GM12878 (cell line): Measurements from ENCODE around the gene TYSND1. TPM values are rescaled to one million over a fixed set of nuclear protein-coding genes. Genes with fewer than 3 reads are reported as not detected.

Source experiments
- ATAC-seq: fragments of 200-7000 bp; cut with Tn5 transposase; 3 replicates; pipeline ENCODE4 v1.9.1; 2020; ENCODE audit warnings: mild to moderate bottlenecking, moderate library complexity
- Bru-seq: library from RNA; stranded (reverse); fragments of 400-500 nt; gene quantifications from one replicate; lab custom pipeline; 2021; lab: Mats Ljungman, UMichigan
- BruChase-seq, 2 experiments: library from RNA; stranded (reverse); fragments of 400-500 nt; gene quantifications; one replicate each; lab custom pipeline; 2021; lab: Mats Ljungman, UMichigan
- BruUV-seq: library from RNA; stranded (reverse); fragments of 400-500 nt; replicated peaks from 2 replicates; lab custom pipeline; 2021; lab: Mats Ljungman, UMichigan
- CTCF ChIA-PET: fragments of 300-600 bp; sonication (Branson Sonifier 250); formaldehyde crosslinking; extraction: SDS; loops from one replicate; lab custom pipeline; 2021; ENCODE audit warnings: inconsistent platforms; lab: Yijun Ruan, JAX
- POLR2A ChIA-PET: fragments of 350-600 bp; formaldehyde crosslinking; extraction: SDS; loops from one replicate; lab custom pipeline; 2021; ENCODE audit warnings: inconsistent platforms; lab: Charles Lee
- RAD21 ChIA-PET: fragments of 300-600 bp; sonication (Branson Sonifier 250); formaldehyde crosslinking; loops from one replicate; lab custom pipeline; 2023; ENCODE audit warnings: antibody characterized with exemption; ENCODE audit not compliant: unreplicated experiment; lab: Charles Lee
- SMC1A ChIA-PET: fragments of 300-600 bp; sonication (Branson Sonifier 250); formaldehyde crosslinking; loops from one replicate; lab custom pipeline; 2023; ENCODE audit not compliant: unreplicated experiment, uncharacterized antibody; lab: Charles Lee
- DNase-seq: peaks from one replicate; pipeline ENCODE4 v3.0.0-alpha.2; 2011; ENCODE audit warnings: low read depth, low spot score
- FAIRE-seq: peaks from 3 replicates; lab custom pipeline; 2011; peaks lifted over from hg19 to GRCh38; lab: Jason Lieb, UNC
- H2AFZ ChIP-seq: 2 replicates; pipeline ENCODE4 v1.6.0; 2011; ENCODE audit warnings: low read depth, low read length, control low read depth; ENCODE audit not compliant: control insufficient read depth
- H3K27ac ChIP-seq: 2 replicates; pipeline ENCODE4 v1.5.1; 2011; ENCODE audit warnings: control low read depth; ENCODE audit not compliant: control insufficient read depth, insufficient read depth
- H3K27me3 ChIP-seq, 2 experiments: replicated peaks in 1 of 2; 2 replicates each; pipeline versions ENCODE4 v1.6.0 to v1.6.1; 2011; ENCODE audit warnings: low read length in 1 of 2; ENCODE audit not compliant: control insufficient read depth in 2 of 2, insufficient read depth in 2 of 2
- H3K36me3 ChIP-seq, 2 experiments: 2 replicates each; pipeline ENCODE4 v1.5.1; 2011; ENCODE audit warnings: low read length in 1 of 2; ENCODE audit not compliant: control insufficient read depth in 2 of 2, insufficient read depth in 2 of 2
- H3K4me1 ChIP-seq: 2 replicates; pipeline ENCODE4 v1.6.1; 2011; ENCODE audit warnings: mild to moderate bottlenecking, low read length, moderate library complexity, mixed read lengths; ENCODE audit not compliant: control insufficient read depth, insufficient read depth
- H3K4me2 ChIP-seq: 2 replicates; pipeline ENCODE4 v1.6.0; 2011; ENCODE audit warnings: control low read depth; ENCODE audit not compliant: control insufficient read depth, insufficient read depth
- H3K4me3 ChIP-seq: fragments of 200-600 bp; sonication (generic); 2 replicates; pipeline ENCODE4 v1.5.1; 2016
- H3K79me2 ChIP-seq: 2 replicates; pipeline ENCODE4 v1.6.0; 2011; ENCODE audit warnings: low read length; ENCODE audit not compliant: control insufficient read depth, insufficient read depth
- H3K9ac ChIP-seq: 2 replicates; pipeline ENCODE4 v1.8.0; 2011; ENCODE audit warnings: low read length, control low read depth, mixed read lengths; ENCODE audit not compliant: control insufficient read depth, insufficient read depth
- H3K9me3 ChIP-seq: replicated peaks from 3 replicates; pipeline ENCODE4 v1.5.1; 2011; ENCODE audit warnings: mild to moderate bottlenecking, low read length; ENCODE audit not compliant: control insufficient read depth, insufficient read depth
- H4K20me1 ChIP-seq: 2 replicates; pipeline ENCODE4 v1.6.0; 2011; ENCODE audit not compliant: control insufficient read depth, insufficient read depth
- CBX5 ChIP-seq: sonication (generic); IDR thresholded peaks from 2 replicates; pipeline ENCODE4 v1.6.1; 2016; ENCODE audit warnings: low read depth, moderate library complexity, mild to moderate bottlenecking, inconsistent platforms
- MTA3 ChIP-seq: IDR thresholded peaks from 2 replicates; pipeline ENCODE4 v1.6.1; 2012; ENCODE audit warnings: low read length, inconsistent platforms, borderline replicate concordance
- PAX5 ChIP-seq: IDR thresholded peaks from 2 replicates; pipeline ENCODE4 v1.6.1; 2011; ENCODE audit warnings: low read depth, low read length, borderline replicate concordance
- POU2F2 ChIP-seq: IDR thresholded peaks from 3 replicates; pipeline ENCODE4 v1.6.1; 2011; ENCODE audit warnings: low read depth, mild to moderate bottlenecking, low read length, borderline replicate concordance
- RFX5 ChIP-seq: IDR thresholded peaks from 2 replicates; pipeline ENCODE4 v1.6.1; 2011; ENCODE audit warnings: low read depth, low read length, improper control_type of control experiment
- SP1 ChIP-seq: IDR thresholded peaks from one replicate; pipeline ENCODE4 v1.6.1; 2011; ENCODE audit warnings: low read depth, low read length
- TCF3 ChIP-seq: IDR thresholded peaks from 2 replicates; pipeline ENCODE4 v1.6.1; 2012; ENCODE audit warnings: low read depth, mild to moderate bottlenecking, low read length, borderline replicate concordance; ENCODE audit not compliant: insufficient read depth
- ZNF384 ChIP-seq: IDR thresholded peaks from 2 replicates; pipeline ENCODE4 v1.6.1; 2012; ENCODE audit warnings: low read depth, mild to moderate bottlenecking, low read length, improper control_type of control experiment, borderline replicate concordance
- WGBS: methylation state at CpG from one replicate; pipeline ENCODE4 v1.1.6; 2016; ENCODE audit warnings: low lambda C conversion rate; ENCODE audit not compliant: insufficient replicate concordance, insufficient coverage; ENCODE audit errors: missing lambda C conversion rate; 5-methylcytosine and 5-hydroxymethylcytosine counted together
- in situ Hi-C: fragments of 300-500 bp; cut with MboI; formaldehyde crosslinking; loops from 9 replicates; pipeline ENCODE4 v1.14.3; 2018; ENCODE audit warnings: mixed read lengths
- intact Hi-C: fragments of 100-400 bp; cut with micrococcal nuclease; formaldehyde crosslinking; loops from one replicate; pipeline ENCODE4 v1.14.2; 2022; ENCODE audit not compliant: unreplicated experiment
- long read RNA-seq, 2 experiments: library from polyadenylated mRNA; unstranded; transcript quantifications; one replicate each; pipeline ENCODE4 v2.0.0, GENCODE V29; 2019 to 2020
- polyA minus RNA-seq, 3 experiments: library from RNA; depleted of rRNA, polyadenylated mRNA; stranded (reverse); fragments of >200 nt; gene quantifications; 2 replicates each; pipeline ENCODE4 v1.2.3, GENCODE V29; 2011
- polyA plus RNA-seq, 11 experiments: library from polyadenylated mRNA; depleted of rRNA in 4 of 11; unstranded in 6 of 11; stranded (reverse) in 5 of 11; fragments of >200 nt; fragmentation: Nextera tagmentation in 4 of 11; fragmentation: Illumina TruSeq in 1 of 11; extraction: Ambion mirVana in 4 of 11; extraction: Trizol in 1 of 11; gene quantifications; 1 replicate in 1 of 11; 2 replicates in 10 of 11; pipeline versions ENCODE4 v1.2.1 to v1.2.3, GENCODE V29; 2011 to 2016; ENCODE audit warnings: inconsistent platforms in 2 of 11, missing spikeins in 2 of 11, low read depth in 1 of 11
- total RNA-seq, 4 experiments: library from RNA; depleted of rRNA in 3 of 4; stranded (reverse); fragments of >200 nt in 3 of 4; fragmentation: Illumina TruSeq in 1 of 4; extraction: Trizol in 1 of 4; gene quantifications; 2 replicates each; pipeline versions ENCODE4 v1.2.1 to v1.2.3, GENCODE V29; 2013 to 2021
- TF ChIP-seq, protein P1 (sequence below): IDR thresholded peaks from 2 replicates; pipeline ENCODE4 v1.6.1; 2012; ENCODE audit warnings: low read depth, low read length, improper control_type of control experiment
- TF ChIP-seq, protein P2 (sequence below): IDR thresholded peaks from 2 replicates; pipeline ENCODE4 v1.6.1; 2011; ENCODE audit warnings: mild to moderate bottlenecking, low read depth, low read length, moderate library complexity; ENCODE audit not compliant: insufficient replicate concordance

The TYSND1 gene, protein sequence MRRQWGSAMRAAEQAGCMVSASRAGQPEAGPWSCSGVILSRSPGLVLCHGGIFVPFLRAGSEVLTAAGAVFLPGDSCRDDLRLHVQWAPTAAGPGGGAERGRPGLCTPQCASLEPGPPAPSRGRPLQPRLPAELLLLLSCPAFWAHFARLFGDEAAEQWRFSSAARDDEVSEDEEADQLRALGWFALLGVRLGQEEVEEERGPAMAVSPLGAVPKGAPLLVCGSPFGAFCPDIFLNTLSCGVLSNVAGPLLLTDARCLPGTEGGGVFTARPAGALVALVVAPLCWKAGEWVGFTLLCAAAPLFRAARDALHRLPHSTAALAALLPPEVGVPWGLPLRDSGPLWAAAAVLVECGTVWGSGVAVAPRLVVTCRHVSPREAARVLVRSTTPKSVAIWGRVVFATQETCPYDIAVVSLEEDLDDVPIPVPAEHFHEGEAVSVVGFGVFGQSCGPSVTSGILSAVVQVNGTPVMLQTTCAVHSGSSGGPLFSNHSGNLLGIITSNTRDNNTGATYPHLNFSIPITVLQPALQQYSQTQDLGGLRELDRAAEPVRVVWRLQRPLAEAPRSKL
- 14.2 and 15.7 TPM in 2 replicates for total RNA-seq (2013; cell fraction: nucleolus; rRNA removed)
- 18.9 and 19.4 TPM in 2 replicates for total RNA-seq (2014; rRNA removed)
- total RNA-seq (2014; rRNA removed; fragmentation: Illumina TruSeq; extraction: Trizol), result 8.1 and 8.7 TPM in 2 replicates
- total RNA-seq (2021), result 20.0 and 21.4 TPM in 2 replicates
- polyA plus RNA-seq (2011; ENCODE audit: low read depth), result 5.0 TPM
- polyA plus RNA-seq (2011; rRNA removed), result 3.5 and 5.6 TPM in 2 replicates
- 6.1 and 8.6 TPM in 2 replicates for polyA plus RNA-seq (2011; cell fraction: cytosol; rRNA removed)
- 40.7 and 42.7 TPM in 2 replicates for polyA plus RNA-seq (2011; cell fraction: nucleus; rRNA removed)
- 7.3 and 9.9 TPM in 2 replicates for polyA plus RNA-seq (2012)
- polyA plus RNA-seq (2014; fragmentation: Illumina TruSeq; extraction: Trizol), result 4.7 and 8.6 TPM in 2 replicates
- 1 to 10 TPM; 1.9 to 4.5 TPM for polyA plus RNA-seq (2014; fragmentation: Nextera tagmentation; extraction: Ambion mirVana)
- 16.7 and 17.4 TPM in 2 replicates for polyA plus RNA-seq (2014; rRNA removed)
- polyA plus RNA-seq (2016; fragmentation: Nextera tagmentation; extraction: Ambion mirVana), result 10 to 100 TPM; 15.2 to 18.8 TPM
- polyA minus RNA-seq (2011; rRNA and poly(A)+ RNA removed), result 4.2 and 6.1 TPM in 2 replicates
- 2.7 and 2.9 TPM in 2 replicates for polyA minus RNA-seq (2011; cell fraction: cytosol; rRNA and poly(A)+ RNA removed)
- polyA minus RNA-seq (2011; cell fraction: nucleus; rRNA and poly(A)+ RNA removed), result 8.0 and 12.7 TPM in 2 replicates
- Bru-seq, nascent RNA, result percentile 55 among the genes with signal in this experiment
- percentile 60 among the genes with signal in this experiment for BruChase-seq, experiment 1, labeled RNA remaining after a 6-hour chase
- BruChase-seq, experiment 2, labeled RNA remaining after a 2-hour chase, result percentile 62 among the genes with signal in this experiment
- long read RNA-seq, experiment 1, partial matches to known transcripts, result 0 of 6 reads
- long read RNA-seq, experiment 1, other reads (novel, unspliced or antisense), result 2 of 6 reads
- long read RNA-seq, experiment 2, partial matches to known transcripts, result 1 of 5 reads
- long read RNA-seq, experiment 2, other reads (novel, unspliced or antisense), result 4 of 5 reads

DNA sequence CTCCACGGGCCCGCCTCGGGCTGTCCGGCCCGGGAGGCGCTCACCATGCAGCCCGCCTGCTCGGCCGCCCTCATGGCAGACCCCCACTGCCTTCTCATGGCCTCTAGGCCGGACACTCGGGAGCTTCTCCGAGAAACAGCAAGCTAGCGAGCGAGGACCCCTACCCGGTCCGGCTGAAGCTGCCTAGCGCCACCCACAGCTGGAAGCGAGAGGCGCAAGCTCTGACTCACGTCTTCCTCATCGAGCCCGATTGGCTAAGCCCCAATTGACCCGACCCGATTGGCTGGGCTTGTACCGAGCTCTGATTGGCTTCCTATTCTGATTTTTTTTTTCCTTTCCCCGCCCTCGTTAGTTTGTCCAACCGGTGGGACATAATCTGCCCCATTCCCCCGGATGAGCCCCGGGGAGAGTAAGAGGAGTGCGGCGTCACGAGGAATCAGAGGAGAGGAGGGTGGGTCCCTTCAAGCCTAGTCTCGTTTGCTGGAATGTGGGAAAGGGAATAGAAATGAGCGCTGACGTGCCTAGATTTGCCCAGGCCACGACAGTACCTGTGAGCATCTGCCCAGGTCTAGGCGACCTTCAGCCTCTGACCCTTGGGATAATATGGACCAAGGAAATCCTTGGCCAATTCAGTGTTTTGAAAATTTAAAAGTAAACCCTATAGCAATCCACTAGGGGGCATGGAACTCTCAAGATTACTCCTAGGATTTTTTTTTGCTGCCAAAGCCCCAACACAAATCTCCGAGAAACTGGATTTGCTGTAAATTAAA lies at the start of gene TYSND1:
TYSND1 (minus strand) TSS at position 212 of the 770 bp plus-strand sequence; CDS start at position 98, 114 bp downstream.
- no peaks in the 10 kb centered on the region for H3K27me3 ChIP-seq
- peak within 1 kb of the TSS; percentile 87 for H3K9ac ChIP-seq
- SMC1A ChIA-PET, result interaction anchor here (0.6 to 3.6 kb wide), 32 partner anchors 9 to 1986 kb away, joined by 3 to 42 read pairs (median 4); partner anchors contain the start of gene SAR1A
- peaks cover 0 to 1% of the 10 kb centered on the region in 2 experiments; a peak in 3 of 4 replicates for H3K36me3 ChIP-seq
- CTCF ChIA-PET, result interaction anchor here (0.7 to 8.4 kb wide), 65 partner anchors 9 to 442 kb away, joined by 3 to 173 read pairs (median 5); partner anchors contain the start of genes AIFM2, EIF4EBP2 and SAR1A
- in situ Hi-C loops, result no loop called here
- FAIRE-seq (peak; percentile 99), ATAC-seq (peak; percentile 92), DNase-seq (peak; percentile 91)
- peak within 1 kb of the TSS; percentile 88 for H3K4me3 ChIP-seq
- H3K27ac ChIP-seq, result peak within 1 kb of the TSS; percentile 85
- H3K9me3 ChIP-seq, result no peaks in the 10 kb centered on the region
- peaks cover 3% of the 10 kb centered on the region; the same call in 1 of the 2 replicates for H3K4me1 ChIP-seq
- WGBS, result 2% methylated on average over 39 of the region's 39 CpGs
- peak within 1 kb of the TSS; percentile 84 for H3K4me2 ChIP-seq
- H4K20me1 ChIP-seq, result no peaks in the 10 kb centered on the region; the same call in none of the 2 replicates
- BruUV-seq, result TSS peak; percentile 62
- intact Hi-C loops, result loop anchor here (1.0 kb wide), 1 partner anchor 62 kb away; no protein-coding TSS in a partner anchor
- POLR2A ChIA-PET, result interaction anchor here (0.6 to 2.6 kb wide), 14 partner anchors 11 to 258 kb away, joined by 3 to 45 read pairs (median 8); partner anchors contain the start of genes EIF4EBP2, PPA1 and SAR1A
- RAD21 ChIA-PET, result interaction anchor here (0.6 to 3.3 kb wide), 46 partner anchors 9 to 829 kb away, joined by 3 to 46 read pairs (median 4); partner anchors contain the start of genes AIFM2, PPA1 and SAR1A
- peak within 1 kb of the TSS; percentile 85 for H2AFZ ChIP-seq
- H3K79me2 ChIP-seq, result peaks cover 23% of the 10 kb centered on the region
- peak; percentile 87 for TF ChIP-seq SP1
- TF ChIP-seq PAX5, result peak; percentile 48; the same call in 1 of the 2 replicates
- TF ChIP-seq MTA3, result 0 out of 2 replicates have a peak, but pooled peaks have one; percentile 16
- TF ChIP-seq ZNF384, result peak; percentile 96
- TF ChIP-seq TCF3, result no peak
- TF ChIP-seq, protein P1, sequence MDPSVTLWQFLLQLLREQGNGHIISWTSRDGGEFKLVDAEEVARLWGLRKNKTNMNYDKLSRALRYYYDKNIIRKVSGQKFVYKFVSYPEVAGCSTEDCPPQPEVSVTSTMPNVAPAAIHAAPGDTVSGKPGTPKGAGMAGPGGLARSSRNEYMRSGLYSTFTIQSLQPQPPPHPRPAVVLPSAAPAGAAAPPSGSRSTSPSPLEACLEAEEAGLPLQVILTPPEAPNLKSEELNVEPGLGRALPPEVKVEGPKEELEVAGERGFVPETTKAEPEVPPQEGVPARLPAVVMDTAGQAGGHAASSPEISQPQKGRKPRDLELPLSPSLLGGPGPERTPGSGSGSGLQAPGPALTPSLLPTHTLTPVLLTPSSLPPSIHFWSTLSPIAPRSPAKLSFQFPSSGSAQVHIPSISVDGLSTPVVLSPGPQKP, result no peak
- TF ChIP-seq CBX5, result no peak
- TF ChIP-seq, protein P2, sequence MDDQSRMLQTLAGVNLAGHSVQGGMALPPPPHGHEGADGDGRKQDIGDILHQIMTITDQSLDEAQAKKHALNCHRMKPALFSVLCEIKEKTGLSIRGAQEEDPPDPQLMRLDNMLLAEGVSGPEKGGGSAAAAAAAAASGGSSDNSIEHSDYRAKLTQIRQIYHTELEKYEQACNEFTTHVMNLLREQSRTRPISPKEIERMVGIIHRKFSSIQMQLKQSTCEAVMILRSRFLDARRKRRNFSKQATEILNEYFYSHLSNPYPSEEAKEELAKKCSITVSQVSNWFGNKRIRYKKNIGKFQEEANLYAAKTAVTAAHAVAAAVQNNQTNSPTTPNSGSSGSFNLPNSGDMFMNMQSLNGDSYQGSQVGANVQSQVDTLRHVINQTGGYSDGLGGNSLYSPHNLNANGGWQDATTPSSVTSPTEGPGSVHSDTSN, result no peak
- TF ChIP-seq RFX5, result peak; percentile 88
- 0 out of 3 replicates have a peak, but pooled peaks have one; percentile 3 for TF ChIP-seq POU2F2
